Stimulated activated naive CD4-positive, alpha-beta T cell (primary cell): ENCODE results near the gene SPOCK1.

ENCODE experiments used
- DNase-seq, 6 experiments: peaks; one replicate each; lab custom pipeline; 2025; lab: John Stamatoyannopoulos, UW

The SPOCK1 gene

DNA sequence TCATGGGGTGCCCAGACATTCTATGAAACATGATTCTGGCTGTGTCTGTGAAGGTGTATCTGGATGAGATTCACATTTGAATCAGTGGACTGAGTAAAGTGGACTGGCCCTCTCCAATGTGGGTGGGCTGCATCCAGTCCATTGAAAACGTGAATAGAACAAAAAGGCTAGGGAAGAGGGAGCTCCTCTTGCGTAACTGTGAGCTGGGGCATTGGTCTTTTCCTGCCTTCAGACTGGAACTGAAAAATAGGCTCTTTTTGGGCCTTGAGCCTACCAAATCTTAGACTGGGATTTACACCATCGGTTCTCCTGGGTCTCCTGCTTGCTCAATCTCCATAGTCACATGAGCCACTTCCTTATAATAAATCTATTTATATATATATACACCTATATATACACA is 170.1 kb downstream of the SPOCK1 start:
- DNase-seq = no peak

GRCh38 chr5:137328463-137328862 is 170.7 kb downstream of the SPOCK1 start:
- DNase-seq = no peak

DNA sequence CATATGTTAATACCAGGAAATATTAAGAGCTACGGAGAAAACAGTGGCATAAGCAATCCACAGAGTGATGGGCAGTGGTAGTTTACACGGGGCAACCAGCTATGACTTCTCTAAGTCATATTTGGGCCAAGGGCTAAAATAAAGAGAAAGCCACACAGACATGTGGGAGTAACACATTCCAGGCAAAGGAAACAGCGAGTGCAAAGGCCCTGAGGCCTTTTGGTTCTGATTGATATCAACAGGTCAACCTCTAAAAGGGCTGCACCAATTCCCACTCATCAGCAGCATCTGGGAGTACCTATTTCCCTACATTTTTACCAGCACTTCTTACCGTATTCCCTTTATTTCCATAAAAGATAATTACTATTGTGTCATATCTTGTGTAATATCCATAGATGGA is 173.4 kb downstream of the SPOCK1 start:
- DNase-seq = no peak

GRCh38 chr5:137320056-137321045 is 178.8 kb downstream of the SPOCK1 start:
- peak in 1 of 6 experiments; percentile 2 for DNase-seq

DNA sequence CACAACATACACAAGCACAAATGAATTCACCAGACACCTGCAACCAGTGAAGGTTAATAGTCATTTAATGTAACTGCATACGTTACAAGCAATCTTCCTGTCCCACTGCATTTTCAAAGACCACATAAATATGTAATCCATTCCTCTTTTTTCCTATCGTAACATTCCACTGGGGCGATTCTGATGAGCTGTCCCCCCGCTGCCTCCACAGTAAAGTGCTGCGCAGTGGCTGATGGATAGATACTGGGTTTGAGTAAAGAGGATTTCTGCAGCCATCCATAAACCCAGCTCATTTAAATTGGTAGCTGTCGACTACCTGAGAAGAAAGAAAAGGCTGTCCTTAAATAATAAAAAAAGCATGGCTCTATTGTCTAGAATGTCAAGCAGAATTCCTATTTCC is 181.1 kb downstream of the SPOCK1 start:
- DNase-seq = no peak

DNA sequence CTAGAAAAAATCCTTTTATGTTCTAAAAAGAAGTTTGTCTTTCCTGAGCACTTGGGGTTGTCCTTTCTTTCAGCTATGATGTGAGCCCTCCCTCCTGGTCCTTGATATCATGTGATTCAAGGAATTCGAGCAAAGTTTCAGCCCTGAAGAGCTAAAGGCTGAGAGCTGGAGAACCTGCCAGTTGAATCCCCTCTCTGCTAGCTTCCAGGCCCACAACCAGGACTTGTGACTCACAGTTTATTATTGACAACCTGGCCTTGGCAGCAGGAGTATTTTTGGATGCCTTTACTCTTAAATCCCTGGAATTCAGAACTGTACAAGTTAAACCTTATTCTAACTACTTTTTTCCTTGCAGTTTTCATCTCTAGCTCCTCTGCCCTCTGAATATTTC is 182.8 kb downstream of the SPOCK1 start:
- no peak for DNase-seq

- DNase-seq = no peak
Observed at GRCh38 chr5:137315534-137316345, 183.4 kb downstream of the SPOCK1 start.

DNA sequence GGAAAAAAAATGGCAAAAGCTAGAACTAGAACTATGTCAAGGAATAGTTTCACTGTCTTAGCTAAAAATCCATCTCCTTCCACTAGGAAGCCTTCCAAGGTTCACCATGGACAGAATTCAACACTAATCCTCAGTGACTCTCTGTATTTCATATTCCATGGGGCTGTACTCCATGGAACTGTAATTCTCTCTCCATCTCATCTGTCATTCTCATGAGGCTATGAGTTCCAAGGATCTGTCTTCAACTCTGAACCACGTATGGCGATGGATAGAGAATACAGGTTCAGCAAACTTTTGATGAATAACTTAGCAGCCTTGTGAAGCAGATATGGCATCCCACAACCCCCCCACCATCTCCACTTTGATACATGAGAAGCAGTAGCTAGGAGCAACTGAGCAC is 184.0 kb downstream of the SPOCK1 start:
- no peak for DNase-seq

- no peak for DNase-seq
Observed at GRCh38 chr5:137313526-137314175, 185.5 kb downstream of the SPOCK1 start.

- no peak for DNase-seq
Observed at GRCh38 chr5:137312011-137312410, 187.1 kb downstream of the SPOCK1 start.

DNA sequence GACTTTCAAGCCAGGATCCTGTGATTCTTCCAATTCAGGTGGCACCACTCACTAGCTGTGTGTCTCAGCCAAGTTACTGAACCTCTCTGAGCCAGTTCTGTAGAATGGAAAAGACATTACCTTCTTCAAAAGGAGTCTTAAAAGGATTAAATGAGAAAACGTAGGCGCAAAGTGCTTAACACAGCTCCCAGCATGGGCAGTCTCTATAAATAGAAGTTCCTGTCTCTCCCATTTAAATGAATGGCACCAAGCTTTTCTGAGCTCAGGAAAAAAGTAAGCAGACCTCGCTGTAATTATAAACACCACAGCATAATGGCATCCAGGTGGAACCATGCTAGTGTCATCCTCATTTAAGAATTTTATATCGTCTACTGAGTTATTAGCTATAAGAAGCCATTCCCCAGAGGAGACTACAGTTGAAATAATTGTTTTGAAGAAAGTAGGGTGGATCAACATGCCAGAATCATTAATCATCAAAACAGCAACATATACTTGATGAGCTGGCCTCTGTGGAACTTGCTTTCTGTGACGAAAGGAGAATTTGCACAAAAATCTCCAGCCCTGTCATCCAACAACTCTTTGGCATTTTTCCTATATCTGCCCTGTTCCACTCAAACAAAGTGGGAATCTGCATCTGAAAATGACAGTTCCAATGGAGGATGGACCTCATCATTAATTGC is 188.9 kb downstream of the SPOCK1 start:
- no peak for DNase-seq

DNA sequence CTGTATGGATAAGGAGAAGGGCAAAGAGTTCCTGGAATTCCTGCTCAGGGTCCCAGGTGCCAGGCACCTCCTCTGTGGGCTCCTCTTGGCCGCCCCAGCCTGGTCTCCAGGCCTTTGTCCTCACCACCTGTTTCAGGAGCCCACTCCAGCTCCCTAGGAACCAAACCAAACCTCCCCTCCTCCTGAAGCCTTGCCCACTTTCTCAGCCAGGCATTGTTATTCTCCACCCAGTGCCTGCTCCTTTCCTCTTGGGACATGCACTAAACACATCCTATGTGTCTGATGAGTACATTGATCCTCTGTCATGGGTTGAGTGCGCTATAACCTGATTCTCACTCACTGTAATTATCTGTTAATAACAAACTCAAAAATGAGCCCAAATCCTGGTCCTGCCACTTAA is 189.8 kb downstream of the SPOCK1 start:
- DNase-seq = no peak

GRCh38 chr5:137308311-137308710 is 190.8 kb downstream of the SPOCK1 start:
- DNase-seq = no peak

DNA sequence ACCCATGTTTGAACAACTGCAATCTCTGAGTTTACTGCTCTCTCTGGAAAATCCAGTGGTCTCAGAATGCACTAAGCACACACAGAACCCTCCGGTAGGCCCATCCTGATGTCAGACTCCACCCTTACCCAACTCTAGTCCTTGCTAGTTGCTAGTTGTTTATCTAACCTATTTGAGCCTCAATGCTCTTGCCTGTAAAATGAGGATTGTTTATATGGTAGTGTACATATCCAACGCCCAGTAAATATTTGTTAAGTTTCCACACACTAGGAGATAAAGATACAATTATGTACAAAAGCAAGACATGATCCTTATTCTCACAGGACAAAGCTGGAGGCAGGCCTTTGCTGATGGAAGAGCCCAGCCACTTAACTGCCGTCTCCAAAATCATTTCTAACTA is 192.2 kb downstream of the SPOCK1 start:
- DNase-seq = no peak

GRCh38 chr5:137305971-137306602 is 193.0 kb downstream of the SPOCK1 start:
- DNase-seq = no peak

- no peak for DNase-seq
Observed at GRCh38 chr5:137304226-137304874, 194.8 kb downstream of the SPOCK1 start.

DNA sequence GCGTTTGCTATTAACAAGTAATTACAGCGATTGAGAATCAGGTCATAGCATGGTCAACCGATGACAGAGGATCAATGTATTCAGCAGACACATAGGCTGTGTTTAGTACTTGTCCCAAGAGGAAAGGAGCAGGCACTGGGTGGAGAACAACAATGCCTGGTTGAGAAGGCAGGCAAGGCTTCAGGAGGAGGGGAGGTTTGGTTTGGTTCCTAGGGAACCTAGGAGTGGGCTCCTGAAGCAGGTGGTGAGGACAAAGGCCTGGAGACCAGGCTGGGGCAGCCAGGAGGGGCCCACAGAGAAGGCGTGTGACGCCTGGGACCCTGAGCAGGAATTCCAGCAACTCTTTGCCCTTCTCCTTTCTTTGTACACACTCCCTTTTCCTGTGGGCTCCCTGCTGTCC is 195.6 kb downstream of the SPOCK1 start:
- no peak for DNase-seq

DNA sequence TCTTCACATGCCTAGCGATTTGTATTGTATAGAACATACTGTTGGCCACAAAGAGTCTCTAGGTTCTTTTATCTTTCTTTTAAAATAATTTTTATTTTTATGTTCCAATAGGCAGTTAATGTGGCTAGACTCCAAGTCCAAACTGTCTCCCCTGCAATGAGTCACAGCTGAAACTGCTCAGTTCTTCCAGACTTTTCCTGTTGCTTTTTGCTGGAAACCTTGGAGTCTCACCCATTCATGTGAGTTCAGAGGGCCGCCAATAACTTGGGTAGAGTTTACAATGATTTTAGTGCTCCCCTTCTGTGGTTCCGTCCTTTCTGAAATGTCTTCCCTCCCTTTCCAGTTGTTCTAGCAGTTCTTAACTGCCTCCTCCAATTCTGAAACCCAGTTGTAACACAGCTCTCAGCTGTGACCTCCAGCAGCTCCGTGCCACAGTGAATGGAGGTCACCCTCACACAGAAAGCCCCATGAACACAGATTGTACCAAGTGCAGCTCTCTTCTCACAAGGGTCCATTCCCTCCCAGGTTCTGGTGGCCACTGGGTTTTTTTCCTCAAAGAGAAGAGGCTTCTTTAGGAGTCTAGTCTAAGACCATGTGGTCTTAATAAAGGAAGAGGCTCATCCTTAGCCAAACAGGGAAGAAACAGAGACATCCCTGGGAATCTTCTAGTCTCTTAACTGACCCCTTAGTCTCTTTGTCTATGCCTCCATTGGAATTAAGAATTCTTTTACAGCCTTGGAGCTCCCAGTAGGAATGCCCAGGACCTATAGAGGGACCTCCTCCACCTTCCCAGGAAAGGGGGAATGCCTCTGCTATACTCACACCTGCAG is 198.5 kb downstream of the SPOCK1 start:
- DNase-seq = no peak

DNA sequence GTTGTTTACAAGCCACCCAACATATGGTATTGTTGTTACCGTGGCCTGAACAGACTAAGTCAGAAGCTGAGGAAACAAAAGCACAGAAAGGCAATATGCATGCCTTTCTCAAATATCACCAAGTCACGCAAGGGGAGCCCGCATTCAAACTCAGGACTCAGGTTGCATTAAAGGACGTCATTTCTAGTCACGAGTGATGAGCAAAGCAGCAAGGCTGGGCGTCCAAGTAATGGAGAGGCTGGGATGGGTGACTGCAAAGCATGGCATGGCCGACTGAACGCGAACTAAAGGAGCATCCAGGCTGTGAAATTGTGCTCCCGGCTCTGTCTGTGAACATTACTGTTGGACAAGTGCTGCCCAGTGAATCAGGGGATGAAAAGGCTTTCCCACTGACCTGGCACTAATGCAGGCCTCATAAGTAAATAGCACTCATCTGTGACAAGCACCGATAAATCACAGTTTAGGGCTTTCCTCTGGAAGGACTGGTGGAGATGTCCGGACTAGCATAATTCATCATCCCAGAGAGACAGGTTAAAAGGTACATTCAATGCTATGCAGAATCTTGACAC is 202.8 kb downstream of the SPOCK1 start:
- no peak for DNase-seq

DNA sequence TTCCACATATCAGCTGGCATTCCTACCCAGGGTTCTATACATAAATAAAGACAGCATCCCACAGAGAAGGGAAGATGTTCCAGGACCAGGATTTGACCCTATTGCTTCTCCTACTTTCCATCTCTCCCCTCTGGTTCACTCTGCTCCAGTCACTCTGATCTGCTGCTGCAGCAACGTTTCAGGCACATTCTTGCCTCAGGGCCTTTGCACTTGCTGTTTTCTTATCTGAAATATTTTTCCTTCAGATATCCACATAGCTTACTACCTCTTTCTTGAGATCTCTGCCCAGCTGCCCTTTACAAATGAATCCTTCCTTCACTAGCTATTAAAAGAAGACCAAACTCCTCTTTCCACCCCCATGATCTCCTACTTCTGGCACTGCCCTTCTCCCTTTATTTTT is 204.5 kb downstream of the SPOCK1 start:
- no peak for DNase-seq
